HEK293 (cell line): ENCODE results near the gene TRNT1.

ENCODE experiments used
- CTCF ChIA-PET: fragments of 350-600 bp; formaldehyde crosslinking; extraction: SDS; loops from one replicate; lab custom pipeline; 2021; ENCODE audit warnings: antibody characterized with exemption; lab: Yijun Ruan, JAX
- POLR2A ChIA-PET: fragments of 300-600 bp; formaldehyde crosslinking; extraction: SDS; loops from one replicate; lab custom pipeline; 2020; ENCODE audit warnings: antibody characterized with exemption, inconsistent platforms; lab: Yijun Ruan, JAX
- H3K27ac ChIP-seq: fragments of 200-500 bp; sonication (Bioruptor generic); 2 replicates; pipeline ENCODE4 v1.5.1; 2014; ENCODE audit warnings: low read depth, low read length, control low read depth, inconsistent platforms; ENCODE audit errors: extremely low read depth
- H3K36me3 ChIP-seq, 2 experiments: fragments of 200-500 bp in 1 of 2; sonication (Bioruptor generic) in 1 of 2; 1 replicate in 1 of 2; 2 replicates in 1 of 2; pipeline ENCODE4 v1.5.1; 2014 to 2017; ENCODE audit warnings: inconsistent platforms in 2 of 2, low read length in 2 of 2; ENCODE audit not compliant: control insufficient read depth in 2 of 2, insufficient read depth in 1 of 2
- H3K4me1 ChIP-seq: fragments of 200-500 bp; sonication (Bioruptor generic); 2 replicates; pipeline ENCODE4 v1.5.1; 2014; ENCODE audit warnings: mild to moderate bottlenecking, low read length, inconsistent platforms; ENCODE audit not compliant: control insufficient read depth, insufficient read depth
- H3K4me3 ChIP-seq: 2 replicates; pipeline ENCODE4 v1.5.1; 2011; ENCODE audit warnings: low read depth, mild to moderate bottlenecking, control low read depth, low read length, moderate library complexity
- H3K9me3 ChIP-seq: fragments of 200-500 bp; sonication (Bioruptor generic); 2 replicates; pipeline ENCODE4 v1.5.1; 2014; ENCODE audit warnings: low read depth, low read length, inconsistent platforms; ENCODE audit not compliant: control insufficient read depth, insufficient read depth
- HOXA7 ChIP-seq: sonication (generic); formaldehyde crosslinking; IDR thresholded peaks from 2 replicates; pipeline ENCODE4 v1.8.1; 2022; ENCODE audit warnings: missing genetic modification reagents, borderline replicate concordance
- HOXD13 ChIP-seq: sonication (generic); formaldehyde crosslinking; IDR thresholded peaks from 2 replicates; pipeline ENCODE4 v1.8.0; 2022; ENCODE audit warnings: missing genetic modification reagents, borderline replicate concordance
- IKZF3 ChIP-seq: fragments of 450-650 bp; IDR thresholded peaks from 2 replicates; pipeline ENCODE4 v1.5.0; 2018; ENCODE audit warnings: missing biosample characterization, mild to moderate bottlenecking, missing genetic modification characterization, moderate library complexity
- KLF16 ChIP-seq: fragments of 450-650 bp; formaldehyde crosslinking; IDR thresholded peaks from 2 replicates; pipeline ENCODE4 v1.5.1; 2017; ENCODE audit warnings: missing biosample characterization, missing genetic modification characterization
- KLF7 ChIP-seq: fragments of 450-650 bp; formaldehyde crosslinking; IDR thresholded peaks from 2 replicates; pipeline ENCODE4 v1.5.1; 2016; ENCODE audit warnings: missing biosample characterization, missing genetic modification characterization, borderline replicate concordance
- PRDM1 ChIP-seq: fragments of 450-650 bp; formaldehyde crosslinking; IDR thresholded peaks from 2 replicates; pipeline ENCODE4; 2016; ENCODE audit warnings: missing biosample characterization, missing genetic modification characterization
- RBAK ChIP-seq: fragments of 450-650 bp; formaldehyde crosslinking; IDR thresholded peaks from 2 replicates; pipeline ENCODE4 v1.5.1; 2016; ENCODE audit warnings: missing biosample characterization, missing genetic modification characterization
- ZBTB20 ChIP-seq: fragments of 450-650 bp; formaldehyde crosslinking; IDR thresholded peaks from 2 replicates; pipeline ENCODE4 v1.5.1; 2016; ENCODE audit warnings: missing biosample characterization, missing genetic modification characterization
- ZNF121 ChIP-seq: fragments of 450-650 bp; formaldehyde crosslinking; IDR thresholded peaks from 2 replicates; pipeline ENCODE4 v1.5.1; 2016; ENCODE audit warnings: missing biosample characterization, missing genetic modification characterization
- ZNF133 ChIP-seq: fragments of 450-650 bp; formaldehyde crosslinking; IDR thresholded peaks from 2 replicates; pipeline ENCODE4 v1.5.1; 2016; ENCODE audit warnings: missing biosample characterization, missing genetic modification characterization
- ZNF169 ChIP-seq: fragments of 450-650 bp; formaldehyde crosslinking; IDR thresholded peaks from 2 replicates; pipeline ENCODE4 v1.5.1; 2016; ENCODE audit warnings: missing biosample characterization, missing genetic modification characterization
- ZNF174 ChIP-seq: fragments of 450-650 bp; formaldehyde crosslinking; IDR thresholded peaks from 2 replicates; pipeline ENCODE4 v1.5.0; 2017; ENCODE audit warnings: missing biosample characterization, mild to moderate bottlenecking, missing genetic modification characterization
- ZNF184 ChIP-seq: fragments of 450-650 bp; IDR thresholded peaks from 2 replicates; pipeline ENCODE4 v1.5.1; 2018; ENCODE audit warnings: missing biosample characterization, mild to moderate bottlenecking, missing genetic modification characterization
- ZNF19 ChIP-seq: fragments of 450-650 bp; formaldehyde crosslinking; IDR thresholded peaks from 2 replicates; pipeline ENCODE4; 2016; ENCODE audit warnings: missing biosample characterization, missing genetic modification characterization, low read depth
- ZNF202 ChIP-seq: fragments of 450-650 bp; formaldehyde crosslinking; IDR thresholded peaks from 2 replicates; pipeline ENCODE4 v1.5.1; 2016; ENCODE audit warnings: missing biosample characterization, missing genetic modification characterization, borderline replicate concordance
- ZNF223 ChIP-seq: fragments of 450-650 bp; formaldehyde crosslinking; IDR thresholded peaks from 2 replicates; pipeline ENCODE4 v1.5.1; 2016; ENCODE audit warnings: missing biosample characterization, missing genetic modification characterization
- ZNF239 ChIP-seq: fragments of 450-650 bp; formaldehyde crosslinking; IDR thresholded peaks from 2 replicates; pipeline ENCODE4 v1.5.1; 2016; ENCODE audit warnings: missing biosample characterization, missing genetic modification characterization
- ZNF266 ChIP-seq: fragments of 450-650 bp; formaldehyde crosslinking; IDR thresholded peaks from 2 replicates; pipeline ENCODE4 v1.5.1; 2016; ENCODE audit warnings: missing biosample characterization, missing genetic modification characterization, low read depth
- ZNF513 ChIP-seq: fragments of 450-650 bp; IDR thresholded peaks from 2 replicates; pipeline ENCODE4 v1.5.1; 2018; ENCODE audit warnings: missing biosample characterization, missing genetic modification characterization
- ZNF544 ChIP-seq: fragments of 450-650 bp; formaldehyde crosslinking; IDR thresholded peaks from 2 replicates; pipeline ENCODE4 v1.5.0; 2017; ENCODE audit warnings: missing biosample characterization, missing genetic modification characterization
- ZNF560 ChIP-seq: fragments of 450-650 bp; formaldehyde crosslinking; IDR thresholded peaks from 2 replicates; pipeline ENCODE4 v1.5.1; 2017; ENCODE audit warnings: missing biosample characterization, missing genetic modification characterization, borderline replicate concordance
- ZNF561 ChIP-seq: fragments of 450-650 bp; IDR thresholded peaks from 2 replicates; pipeline ENCODE4 v1.5.1; 2018; ENCODE audit warnings: missing biosample characterization, missing genetic modification characterization, borderline replicate concordance
- ZNF585B ChIP-seq: fragments of 450-650 bp; formaldehyde crosslinking; IDR thresholded peaks from 2 replicates; pipeline ENCODE4 v1.5.1; 2016; ENCODE audit warnings: missing biosample characterization, missing genetic modification characterization
- ZNF623 ChIP-seq: fragments of 450-650 bp; formaldehyde crosslinking; IDR thresholded peaks from 2 replicates; pipeline ENCODE4 v1.5.1; 2016; ENCODE audit warnings: missing biosample characterization, missing genetic modification characterization
- ZNF624 ChIP-seq: fragments of 450-650 bp; formaldehyde crosslinking; IDR thresholded peaks from 2 replicates; pipeline ENCODE4 v1.5.1; 2017; ENCODE audit warnings: missing biosample characterization, missing genetic modification characterization
- ZNF777 ChIP-seq: fragments of 450-650 bp; formaldehyde crosslinking; IDR thresholded peaks from 2 replicates; pipeline ENCODE4 v1.5.1; 2017; ENCODE audit warnings: missing biosample characterization, missing genetic modification characterization, borderline replicate concordance
- ZNF785 ChIP-seq: fragments of 450-650 bp; formaldehyde crosslinking; IDR thresholded peaks from 2 replicates; pipeline ENCODE4 v1.5.1; 2016; ENCODE audit warnings: missing biosample characterization, missing genetic modification characterization
- ZNF830 ChIP-seq: fragments of 450-650 bp; IDR thresholded peaks from 2 replicates; pipeline ENCODE4 v1.5.0; 2018; ENCODE audit warnings: missing biosample characterization, missing genetic modification characterization, low read depth, mild to moderate bottlenecking, moderate library complexity
- ZSCAN23 ChIP-seq: fragments of 450-650 bp; formaldehyde crosslinking; IDR thresholded peaks from 2 replicates; pipeline ENCODE4 v1.5.1; 2016; ENCODE audit warnings: missing biosample characterization, missing genetic modification characterization
- TF ChIP-seq, protein P1 (sequence below): fragments of 450-650 bp; formaldehyde crosslinking; IDR thresholded peaks from 2 replicates; pipeline ENCODE4 v1.5.1; 2016; ENCODE audit warnings: missing biosample characterization, missing genetic modification characterization, low read depth

The TRNT1 gene

DNA sequence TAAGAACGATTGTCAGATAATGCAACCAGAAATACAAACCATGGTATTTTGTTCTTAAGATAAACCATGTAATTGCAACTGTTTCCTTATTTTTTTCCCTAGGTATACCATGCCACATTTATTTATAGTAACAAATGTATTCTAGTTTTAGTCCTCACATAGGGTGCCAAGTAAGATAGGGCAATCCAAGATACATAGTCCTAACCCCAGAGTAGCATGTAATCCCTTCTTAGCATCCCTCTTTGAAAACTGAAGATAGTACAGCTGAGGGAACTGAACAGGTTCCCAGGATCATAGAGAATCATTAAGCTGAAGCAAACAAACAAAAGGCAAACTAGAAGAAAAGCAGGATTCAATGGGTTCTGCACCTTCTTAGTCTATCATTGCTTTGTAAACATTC is 24.8 kb downstream of the TRNT1 start:
- ChIA-PET CTCF (no interaction called here), POLR2A (interaction anchor here (0.6 kb wide), 1 partner anchor 361 kb away, joined by 3 read pairs; no protein-coding TSS in a partner anchor)
- Histone ChIP-seq H3K36me3 (peaks cover 40 to 90% of the 10 kb centered on the region in 2 experiments), H3K4me1 (no peaks in the 10 kb centered on the region), H3K9me3 (no peaks in the 10 kb centered on the region), H3K4me3 (no peak overlapping the region), H3K27ac (no peak overlapping the region)
- TF ChIP-seq ZBTB20 (tag by site-specific recombination): no peak
- no peak for TF ChIP-seq ZNF121
- TF ChIP-seq KLF16: no peak
- TF ChIP-seq IKZF3 (tag by site-specific recombination): no peak
- no peak for TF ChIP-seq ZNF544 (tag by site-specific recombination)
- TF ChIP-seq ZNF239 (tag by site-specific recombination): no peak

DNA sequence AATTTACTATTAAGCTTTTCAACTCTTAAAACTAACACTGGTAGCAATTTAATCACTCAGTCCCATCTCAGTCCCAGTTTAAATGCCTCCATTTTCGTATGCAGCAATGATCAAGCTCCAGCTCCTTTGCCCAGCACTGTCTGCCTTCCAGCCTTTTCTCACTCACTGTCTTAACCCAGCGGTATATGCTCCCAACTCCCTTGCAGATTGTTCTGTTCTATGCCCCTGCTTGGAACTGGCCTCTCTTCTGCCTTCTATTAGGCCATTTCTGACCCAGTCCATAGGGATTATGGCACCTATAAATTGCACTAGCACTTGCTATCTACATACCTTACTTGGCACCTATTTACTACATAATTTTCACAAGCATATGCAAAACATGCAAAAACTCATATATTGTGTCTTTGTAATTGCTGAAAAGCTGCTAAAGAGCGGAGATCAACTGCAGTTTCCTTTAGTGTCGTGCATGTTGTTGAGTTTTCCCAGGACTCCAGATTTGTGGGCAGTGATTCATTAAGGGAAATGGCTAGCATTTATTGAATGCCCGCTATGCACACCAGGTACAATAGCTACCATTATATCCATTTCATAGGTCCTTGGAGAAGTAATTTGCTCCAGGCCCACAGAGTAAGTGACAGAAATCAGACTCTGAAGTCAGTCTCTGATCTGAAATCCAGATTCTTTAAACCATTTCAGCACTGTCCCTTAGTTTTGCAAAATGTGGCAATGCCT is 28.3 kb downstream of the TRNT1 start:
- Histone ChIP-seq H3K4me3 (no peak overlapping the region), H3K36me3 (peaks cover 26 to 93% of the 10 kb centered on the region in 2 experiments), H3K4me1 (no peaks in the 10 kb centered on the region), H3K27ac (no peak overlapping the region), H3K9me3 (no peaks in the 10 kb centered on the region)
- CTCF ChIA-PET: interaction anchor here (0.5 to 1.7 kb wide), 2 partner anchors 17 to 1556 kb away, joined by 3 to 4 read pairs; no protein-coding TSS in a partner anchor
- TF ChIP-seq ZNF169 (tag by site-specific recombination) (no peak), ZNF785 (no peak), ZNF830 (tag by site-specific recombination) (no peak), ZNF560 (tag by site-specific recombination) (no peak), ZSCAN23 (no peak), ZNF624 (no peak), KLF7 (tag by site-specific recombination) (no peak), ZNF561 (tag by site-specific recombination) (no peak), ZNF513 (tag by site-specific recombination) (no peak), ZNF202 (tag by site-specific recombination) (no peak), ZNF223 (tag by site-specific recombination) (no peak), ZNF174 (tag by site-specific recombination) (no peak), ZNF19 (no peak), ZNF585B (tag by site-specific recombination) (no peak), ZNF184 (tag by site-specific recombination) (no peak), HOXA7 (no peak)
- TF ChIP-seq, all 188 proteins: peak for 0
- POLR2A ChIA-PET: no interaction called here

DNA sequence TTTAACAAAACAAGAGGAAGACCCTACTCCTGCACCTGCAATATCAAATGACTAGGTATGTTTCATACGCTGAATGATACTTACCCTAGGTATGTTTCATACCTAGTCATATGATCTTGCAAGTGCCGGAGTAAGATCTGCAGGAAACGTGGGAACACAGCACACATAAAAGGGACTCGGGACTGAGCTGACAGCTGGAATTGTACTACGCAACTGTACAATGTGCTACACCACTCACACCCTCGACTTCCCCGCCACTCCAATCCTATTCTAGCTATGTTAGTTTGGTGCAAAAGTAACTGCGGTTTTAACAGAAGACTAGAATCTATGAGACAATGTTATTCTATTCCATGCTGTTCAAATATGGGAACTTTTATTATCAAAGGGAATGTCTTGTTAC is 30.7 kb downstream of the TRNT1 start:
- POLR2A ChIA-PET: no interaction called here

More for the DNA sequence above, 30.7 kb downstream of the TRNT1 start:
- CTCF ChIA-PET: no interaction called here
- no peaks in the 10 kb centered on the region for H3K4me1 ChIP-seq
- no peaks in the 10 kb centered on the region for H3K9me3 ChIP-seq
- H3K4me3 ChIP-seq: no peak overlapping the region
- TF ChIP-seq ZNF777 (tag by site-specific recombination) (no peak), RBAK (no peak), ZNF133 (tag by site-specific recombination) (no peak), ZNF266 (no peak), PRDM1 (tag by site-specific recombination) (no peak), ZNF174 (tag by site-specific recombination) (no peak), HOXD13 (CRISPR knock-in tag) (no peak), ZNF623 (tag by site-specific recombination) (no peak)
- TF ChIP-seq, protein P1, sequence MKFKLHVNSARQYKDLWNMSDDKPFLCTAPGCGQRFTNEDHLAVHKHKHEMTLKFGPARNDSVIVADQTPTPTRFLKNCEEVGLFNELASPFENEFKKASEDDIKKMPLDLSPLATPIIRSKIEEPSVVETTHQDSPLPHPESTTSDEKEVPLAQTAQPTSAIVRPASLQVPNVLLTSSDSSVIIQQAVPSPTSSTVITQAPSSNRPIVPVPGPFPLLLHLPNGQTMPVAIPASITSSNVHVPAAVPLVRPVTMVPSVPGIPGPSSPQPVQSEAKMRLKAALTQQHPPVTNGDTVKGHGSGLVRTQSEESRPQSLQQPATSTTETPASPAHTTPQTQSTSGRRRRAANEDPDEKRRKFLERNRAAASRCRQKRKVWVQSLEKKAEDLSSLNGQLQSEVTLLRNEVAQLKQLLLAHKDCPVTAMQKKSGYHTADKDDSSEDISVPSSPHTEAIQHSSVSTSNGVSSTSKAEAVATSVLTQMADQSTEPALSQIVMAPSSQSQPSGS: no peak
- peaks cover 15 to 89% of the 10 kb centered on the region in 2 experiments for H3K36me3 ChIP-seq
- no peak overlapping the region for H3K27ac ChIP-seq
